ENCODE results near the gene TTC12.

Gene TTC12

DNA sequence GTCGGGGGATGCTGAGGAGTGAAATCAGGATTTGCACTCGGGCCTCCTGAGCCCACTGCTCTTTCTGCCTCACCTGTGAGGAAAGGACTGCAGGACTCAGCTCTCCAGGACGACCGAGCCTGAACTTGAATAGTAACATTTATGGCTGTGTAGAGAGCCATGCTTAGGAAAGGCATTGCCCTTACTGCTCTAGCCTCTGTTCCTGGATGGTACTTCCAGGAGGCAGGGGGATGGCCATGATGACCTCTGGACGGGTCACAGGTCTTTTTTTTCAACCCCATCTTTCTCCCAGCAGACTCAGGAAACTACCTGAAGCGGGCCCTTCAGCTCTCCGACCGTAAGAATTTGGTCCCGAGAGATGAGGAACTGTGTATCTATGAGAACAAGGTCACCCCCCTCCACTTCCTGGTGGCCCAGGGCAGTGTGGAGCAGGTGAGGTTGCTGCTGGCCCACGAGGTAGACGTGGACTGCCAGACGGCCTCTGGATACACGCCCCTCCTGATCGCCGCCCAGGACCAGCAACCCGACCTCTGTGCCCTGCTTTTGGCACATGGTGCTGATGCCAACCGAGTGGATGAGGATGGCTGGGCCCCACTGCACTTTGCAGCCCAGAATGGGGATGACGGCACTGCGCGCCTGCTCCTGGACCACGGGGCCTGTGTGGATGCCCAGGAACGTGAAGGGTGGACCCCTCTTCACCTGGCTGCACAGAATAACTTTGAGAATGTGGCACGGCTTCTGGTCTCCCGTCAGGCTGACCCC is 84.5 kb downstream of the TTC12 start:
- no peak overlapping the region for H2BK120ac ChIP-seq (ENCODE audit: low read depth, low read length)
- H2BK5ac ChIP-seq (ENCODE audit: low read depth, low read length, poor library complexity, severe bottlenecking): no peak overlapping the region
- H3K18ac ChIP-seq (ENCODE audit: low read depth in 1 of 2, low read length in 2 of 2): no peak overlapping the region
- no peaks in the 10 kb centered on the region for H3K36me3 ChIP-seq (ENCODE audit: control insufficient read depth in 1 of 2, insufficient read depth in 2 of 2, low read depth in 1 of 2, low read length in 2 of 2)
- no peak overlapping the region for H2BK15ac ChIP-seq (ENCODE audit: low read depth, poor library complexity, severe bottlenecking)
- H3K9me3 ChIP-seq (ENCODE audit: control insufficient read depth, low read length): no peaks in the 10 kb centered on the region
- no peak overlapping the region for H2BK12ac ChIP-seq (ENCODE audit: low read length in 2 of 2)
- H2AK5ac ChIP-seq (ENCODE audit: low read length, severe bottlenecking): no peak overlapping the region
- no peak overlapping the region for H3K4ac ChIP-seq (ENCODE audit: low read depth in 1 of 2, low read length in 2 of 2)
- no peak overlapping the region for H3K27ac ChIP-seq (ENCODE audit: low read length, poor library complexity, severe bottlenecking)
- H3K79me1 ChIP-seq (replicated peaks; ENCODE audit: low read length, poor library complexity, severe bottlenecking): no peaks in the 10 kb centered on the region
- H3K4me3 ChIP-seq (ENCODE audit: insufficient read depth in 1 of 2, low read depth in 1 of 2, low read length in 2 of 2): no peak overlapping the region
- no peak overlapping the region for H3K23ac ChIP-seq (ENCODE audit: low read length in 2 of 2)
- H3K14ac ChIP-seq (ENCODE audit: low read length in 2 of 2): no peak overlapping the region
- DNase-seq: no peak
- no peak overlapping the region for H4K91ac ChIP-seq (ENCODE audit: low read length)
- no peak overlapping the region for H3K4me2 ChIP-seq (ENCODE audit: low read length, poor library complexity, severe bottlenecking)
- no peak overlapping the region for H3K9ac ChIP-seq (ENCODE audit: low read length)
- no peak overlapping the region for H4K8ac ChIP-seq (ENCODE audit: low read length)
- peaks cover 0 to 32% of the 10 kb centered on the region in 2 experiments for H3K27me3 ChIP-seq (ENCODE audit: control insufficient read depth in 1 of 2, insufficient read depth in 1 of 2, low read length in 2 of 2)
- WGBS: 84% methylated on average over 24 of the region's 24 CpGs
- H2AFZ ChIP-seq (ENCODE audit: low read depth, low read length): no peak overlapping the region
- H3K4me1 ChIP-seq (ENCODE audit: control insufficient read depth, insufficient read depth, low read depth, low read length): no peaks in the 10 kb centered on the region

DNA sequence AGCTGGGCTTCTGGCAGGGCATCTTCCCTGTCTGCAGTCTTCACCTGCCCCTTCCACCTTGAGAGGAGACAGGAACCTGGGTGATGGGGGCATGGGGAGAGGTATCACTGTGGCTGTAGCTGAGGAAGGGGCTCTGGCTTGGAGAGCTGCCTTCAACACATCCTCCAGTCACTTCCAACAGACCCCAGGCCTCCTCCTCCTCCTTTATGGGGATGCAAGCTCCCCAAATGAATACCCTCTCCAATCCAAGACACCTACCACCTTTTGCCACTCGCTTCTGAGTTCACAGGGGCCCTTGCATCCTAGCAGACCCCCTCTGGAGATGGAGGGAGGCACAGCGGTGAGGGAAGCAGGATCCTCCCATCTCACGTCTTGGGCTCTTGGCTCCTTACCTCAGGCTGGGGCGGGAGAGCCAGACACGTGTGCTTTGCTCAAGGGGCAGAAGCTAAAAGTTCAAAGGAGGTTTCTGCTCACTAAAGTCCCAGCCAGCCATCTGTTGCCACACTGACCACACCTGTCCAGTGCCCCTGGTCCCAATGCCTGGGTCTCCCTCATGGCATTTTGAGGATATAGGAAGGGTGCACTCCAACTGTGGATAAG is 86.3 kb downstream of the TTC12 start:
- Histone ChIP-seq H3K9me3 (ENCODE audit: control insufficient read depth, low read length) (no peaks in the 10 kb centered on the region), H3K79me1 (replicated peaks; ENCODE audit: low read length, poor library complexity, severe bottlenecking) (no peaks in the 10 kb centered on the region), H4K91ac (ENCODE audit: low read length) (no peak overlapping the region), H2BK12ac (ENCODE audit: low read length in 2 of 2) (no peak overlapping the region), H3K9ac (ENCODE audit: low read length) (no peak overlapping the region), H3K4me1 (ENCODE audit: control insufficient read depth, insufficient read depth, low read depth, low read length) (no peaks in the 10 kb centered on the region), H2BK5ac (ENCODE audit: low read depth, low read length, poor library complexity, severe bottlenecking) (no peak overlapping the region), H3K27me3 (ENCODE audit: control insufficient read depth in 1 of 2, insufficient read depth in 1 of 2, low read length in 2 of 2) (peaks cover 0 to 45% of the 10 kb centered on the region in 2 experiments), H3K27ac (ENCODE audit: low read length, poor library complexity, severe bottlenecking) (no peak overlapping the region), H2BK15ac (ENCODE audit: low read depth, poor library complexity, severe bottlenecking) (no peak overlapping the region), H3K23ac (ENCODE audit: low read length in 2 of 2) (no peak overlapping the region), H3K18ac (ENCODE audit: low read depth in 1 of 2, low read length in 2 of 2) (no peak overlapping the region), H3K4me2 (ENCODE audit: low read length, poor library complexity, severe bottlenecking) (no peak overlapping the region), H2AK5ac (ENCODE audit: low read length, severe bottlenecking) (no peak overlapping the region), H4K8ac (ENCODE audit: low read length) (no peak overlapping the region), H2AFZ (ENCODE audit: low read depth, low read length) (no peak overlapping the region), H3K14ac (ENCODE audit: low read length in 2 of 2) (no peak overlapping the region), H3K4me3 (ENCODE audit: insufficient read depth in 1 of 2, low read depth in 1 of 2, low read length in 2 of 2) (no peak overlapping the region), H3K4ac (ENCODE audit: low read depth in 1 of 2, low read length in 2 of 2) (no peak overlapping the region), H2BK120ac (ENCODE audit: low read depth, low read length) (no peak overlapping the region), H3K36me3 (ENCODE audit: control insufficient read depth in 1 of 2, insufficient read depth in 2 of 2, low read depth in 1 of 2, low read length in 2 of 2) (no peaks in the 10 kb centered on the region)
- WGBS: 62% methylated on average over 5 of the region's 5 CpGs
- DNase-seq: no peak

DNA sequence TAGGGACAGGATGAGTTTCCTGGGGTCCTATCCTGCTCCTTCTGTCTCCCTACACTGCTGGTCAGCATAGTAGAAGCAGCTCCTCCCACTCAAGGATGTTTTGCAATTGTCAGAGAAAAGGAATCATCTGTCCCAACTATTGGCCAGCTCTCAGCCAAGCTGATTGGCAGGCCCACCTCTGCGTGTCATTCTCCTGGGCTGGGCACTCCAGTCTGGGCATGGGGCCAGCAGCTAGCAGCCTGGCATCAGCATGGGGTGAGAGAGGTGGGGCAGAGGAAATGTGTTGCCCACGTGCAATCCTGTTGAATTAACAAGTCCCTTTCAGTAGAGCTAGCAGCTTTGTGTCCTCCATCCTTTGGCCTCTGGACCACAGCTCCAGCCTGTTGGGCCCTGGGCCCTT is 87.3 kb downstream of the TTC12 start:
- H4K8ac ChIP-seq (ENCODE audit: low read length): no peak overlapping the region
- no peak overlapping the region for H2BK12ac ChIP-seq (ENCODE audit: low read length in 2 of 2)
- DNase-seq: no peak
- no peaks in the 10 kb centered on the region for H3K4me1 ChIP-seq (ENCODE audit: control insufficient read depth, insufficient read depth, low read depth, low read length)
- H3K9me3 ChIP-seq (ENCODE audit: control insufficient read depth, low read length): no peaks in the 10 kb centered on the region
- no peak overlapping the region for H3K4ac ChIP-seq (ENCODE audit: low read depth in 1 of 2, low read length in 2 of 2)
- H3K9ac ChIP-seq (ENCODE audit: low read length): no peak overlapping the region
- no peaks in the 10 kb centered on the region for H3K36me3 ChIP-seq (ENCODE audit: control insufficient read depth in 1 of 2, insufficient read depth in 2 of 2, low read depth in 1 of 2, low read length in 2 of 2)
- no peak overlapping the region for H3K27ac ChIP-seq (ENCODE audit: low read length, poor library complexity, severe bottlenecking)
- H3K14ac ChIP-seq (ENCODE audit: low read length in 2 of 2): no peak overlapping the region
- no peak overlapping the region for H3K4me2 ChIP-seq (ENCODE audit: low read length, poor library complexity, severe bottlenecking)
- 68% methylated on average over 2 of the region's 2 CpGs for WGBS
- H3K18ac ChIP-seq (ENCODE audit: low read depth in 1 of 2, low read length in 2 of 2): no peak overlapping the region
- H3K79me1 ChIP-seq (replicated peaks; ENCODE audit: low read length, poor library complexity, severe bottlenecking): no peaks in the 10 kb centered on the region
- no peak overlapping the region for H2AK5ac ChIP-seq (ENCODE audit: low read length, severe bottlenecking)
- H2BK15ac ChIP-seq (ENCODE audit: low read depth, poor library complexity, severe bottlenecking): no peak overlapping the region
- no peak overlapping the region for H2BK5ac ChIP-seq (ENCODE audit: low read depth, low read length, poor library complexity, severe bottlenecking)
- no peak overlapping the region for H3K4me3 ChIP-seq (ENCODE audit: insufficient read depth in 1 of 2, low read depth in 1 of 2, low read length in 2 of 2)
- peaks cover 0 to 54% of the 10 kb centered on the region in 2 experiments for H3K27me3 ChIP-seq (ENCODE audit: control insufficient read depth in 1 of 2, insufficient read depth in 1 of 2, low read length in 2 of 2)
- no peak overlapping the region for H4K91ac ChIP-seq (ENCODE audit: low read length)
- H3K23ac ChIP-seq (ENCODE audit: low read length in 2 of 2): no peak overlapping the region
- H2BK120ac ChIP-seq (ENCODE audit: low read depth, low read length): no peak overlapping the region
- H2AFZ ChIP-seq (ENCODE audit: low read depth, low read length): no peak overlapping the region

DNA sequence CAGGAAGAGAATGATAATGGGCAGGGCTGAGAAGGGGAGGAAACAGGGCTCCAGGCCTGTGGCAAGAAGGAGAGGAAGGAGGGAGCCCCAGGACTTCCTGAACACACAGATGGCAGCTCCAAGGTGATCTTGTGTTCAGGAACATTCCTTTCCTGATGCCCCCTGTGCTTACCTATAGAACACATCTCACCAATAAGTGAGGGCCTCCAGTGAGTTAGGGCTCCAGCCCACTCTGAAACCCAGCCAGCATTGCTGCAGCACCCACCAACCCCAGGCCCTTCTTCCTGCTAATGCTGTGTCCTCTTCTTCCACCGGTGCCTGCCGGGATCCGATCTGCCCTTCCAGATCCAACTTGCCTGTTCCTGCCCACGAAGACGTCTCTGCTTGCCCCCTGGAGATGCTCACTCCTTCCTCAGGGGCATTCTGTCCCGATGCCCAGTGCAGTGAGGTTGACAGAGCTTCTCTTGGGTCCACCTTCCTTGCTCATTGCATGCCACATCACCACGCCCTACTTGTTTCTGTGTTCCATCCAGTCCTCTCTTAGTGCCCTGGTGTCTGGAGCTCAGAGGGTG is 90.6 kb downstream of the TTC12 start:
- H2BK120ac ChIP-seq (ENCODE audit: low read depth, low read length): no peak overlapping the region
- no peak overlapping the region for H2AFZ ChIP-seq (ENCODE audit: low read depth, low read length)
- no peaks in the 10 kb centered on the region for H3K79me1 ChIP-seq (replicated peaks; ENCODE audit: low read length, poor library complexity, severe bottlenecking)
- H3K9me3 ChIP-seq (ENCODE audit: control insufficient read depth, low read length): no peaks in the 10 kb centered on the region
- no peaks in the 10 kb centered on the region for H3K36me3 ChIP-seq (ENCODE audit: control insufficient read depth in 1 of 2, insufficient read depth in 2 of 2, low read depth in 1 of 2, low read length in 2 of 2)
- H4K91ac ChIP-seq (ENCODE audit: low read length): no peak overlapping the region
- H3K9ac ChIP-seq (ENCODE audit: low read length): no peak overlapping the region
- H3K14ac ChIP-seq (ENCODE audit: low read length in 2 of 2): no peak overlapping the region
- H3K18ac ChIP-seq (ENCODE audit: low read depth in 1 of 2, low read length in 2 of 2): no peak overlapping the region
- no peak overlapping the region for H2AK5ac ChIP-seq (ENCODE audit: low read length, severe bottlenecking)
- no peak overlapping the region for H3K4me2 ChIP-seq (ENCODE audit: low read length, poor library complexity, severe bottlenecking)
- no peak overlapping the region for H3K27ac ChIP-seq (ENCODE audit: low read length, poor library complexity, severe bottlenecking)
- 83% methylated on average over 6 of the region's 7 CpGs for WGBS
- no peak overlapping the region for H2BK5ac ChIP-seq (ENCODE audit: low read depth, low read length, poor library complexity, severe bottlenecking)
- H2BK15ac ChIP-seq (ENCODE audit: low read depth, poor library complexity, severe bottlenecking): no peak overlapping the region
- no peak overlapping the region for H3K4me3 ChIP-seq (ENCODE audit: insufficient read depth in 1 of 2, low read depth in 1 of 2, low read length in 2 of 2)
- peaks cover 0 to 58% of the 10 kb centered on the region in 2 experiments for H3K27me3 ChIP-seq (ENCODE audit: control insufficient read depth in 1 of 2, insufficient read depth in 1 of 2, low read length in 2 of 2)
- no peak overlapping the region for H3K23ac ChIP-seq (ENCODE audit: low read length in 2 of 2)
- H3K4ac ChIP-seq (ENCODE audit: low read depth in 1 of 2, low read length in 2 of 2): no peak overlapping the region
- no peak for DNase-seq
- H3K4me1 ChIP-seq (ENCODE audit: control insufficient read depth, insufficient read depth, low read depth, low read length): no peaks in the 10 kb centered on the region
- H2BK12ac ChIP-seq (ENCODE audit: low read length in 2 of 2): no peak overlapping the region
- no peak overlapping the region for H4K8ac ChIP-seq (ENCODE audit: low read length)

Data from mesenchymal stem cell (in vitro differentiated cells and primary cell).